HFF-Myc (cell line): ENCODE results near the gene PRKCA.
"Not testable (repeated sequence)": the region's sequence is repeated elsewhere in the genome, so short reads cannot be mapped to it uniquely, and the experiment has no call there.

Source experiments
- DNase-seq: peaks from one replicate; pipeline ENCODE4 v3.0.0-alpha.2; 2011; ENCODE audit warnings: low read depth; ENCODE audit errors: extremely low read depth
- H3K4me3 ChIP-seq: replicated peaks from 2 replicates; pipeline ENCODE4 v1.5.1; 2011; ENCODE audit warnings: low read depth, mild to moderate bottlenecking, control low read depth, low read length
- CTCF ChIP-seq: IDR thresholded peaks from 2 replicates; pipeline ENCODE4 v1.5.1; 2012; ENCODE audit warnings: mild to moderate bottlenecking, low read depth, low read length, control low read depth; ENCODE audit errors: missing control alignments

The PRKCA gene

GRCh38 chr17:66488864-66489263, 186.5 kb downstream of the PRKCA start:
- H3K4me3 ChIP-seq: no peak overlapping the region
- DNase-seq: no peak
- no peak for TF ChIP-seq CTCF

GRCh38 chr17:66489576-66489975, 187.2 kb downstream of the PRKCA start:
- DNase-seq, H3K4me3 ChIP-seq: not testable (repeated sequence)

GRCh38 chr17:66491213-66491612, 188.8 kb downstream of the PRKCA start:
- DNase-seq: no peak
- no peak overlapping the region for H3K4me3 ChIP-seq
- TF ChIP-seq CTCF: no peak

GRCh38 chr17:66491665-66492064, 189.3 kb downstream of the PRKCA start:
- no peak for TF ChIP-seq CTCF
- H3K4me3 ChIP-seq: no peak overlapping the region
- DNase-seq: no peak

GRCh38 chr17:66492080-66492479, 189.7 kb downstream of the PRKCA start:
- TF ChIP-seq CTCF: no peak
- H3K4me3 ChIP-seq: no peak overlapping the region
- no peak for DNase-seq

GRCh38 chr17:66492561-66493005, 190.2 kb downstream of the PRKCA start:
- no peak for DNase-seq
- no peak for TF ChIP-seq CTCF
- no peak overlapping the region for H3K4me3 ChIP-seq

- no peak for DNase-seq
- H3K4me3 ChIP-seq: no peak overlapping the region
- no peak for TF ChIP-seq CTCF
Measured at GRCh38 chr17:66493283-66494019, 191.0 kb downstream of the PRKCA start.
